Measurements from ENCODE around the gene PPP1R3D. TPM values are rescaled to one million over a fixed set of nuclear protein-coding genes. Genes with fewer than 3 reads are reported as not detected.
A peak's percentile ranks its signal among the peaks of the same experiment; 100 is the strongest.
"Not testable (repeated sequence)": the region's sequence is repeated elsewhere in the genome, so short reads cannot be mapped to it uniquely, and the experiment has no call there.

The PPP1R3D gene
- 1 to 10 TPM; 6.0 to 8.3 TPM for total RNA-seq
- long read RNA-seq, partial matches to known transcripts, result 0 of 1 reads
- long read RNA-seq, other reads (novel, unspliced or antisense), result 0 of 1 reads

GRCh38 chr20:59940129-59940955 is at the start of gene PPP1R3D, which contains the start of gene FAM217B:
Gene PPP1R3D, minus strand, starts transcription at chr20:59940305. Its CDS starts 374 bp downstream, at chr20:59939931.
Gene FAM217B, plus strand, starts transcription at chr20:59940389. Its CDS starts 3,555 bp downstream, at chr20:59943944.
- DNase-seq (peak; percentile 98), ATAC-seq (peak; percentile 96 to 98)
- intact Hi-C loops (cut with DNase I), result no loop called here

DNA sequence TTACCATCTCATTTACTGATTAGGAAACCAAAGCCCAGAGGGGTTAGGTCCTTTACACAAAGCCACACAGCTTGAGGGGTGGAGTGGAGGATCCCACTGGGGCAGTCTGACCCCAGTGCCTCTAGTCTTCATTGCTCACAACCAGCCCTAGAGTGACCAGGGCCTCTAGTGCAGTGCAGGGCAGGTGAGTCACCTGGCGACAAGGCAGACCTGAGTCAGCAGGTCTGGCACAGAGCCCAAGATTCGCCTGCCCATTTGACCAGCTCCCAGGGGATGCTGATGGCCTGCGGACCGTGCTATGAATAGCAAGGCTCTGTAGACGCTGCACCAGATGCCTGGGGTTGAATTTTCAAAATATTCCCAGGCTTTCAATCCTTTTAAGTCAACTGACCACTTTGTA is 48.0 kb upstream of the PPP1R3D start:
- DNase-seq, result no peak
- intact Hi-C loops (cut with DNase I), result no loop called here
- ATAC-seq, result peak in 1 of 2 donors; percentile 26

DNA sequence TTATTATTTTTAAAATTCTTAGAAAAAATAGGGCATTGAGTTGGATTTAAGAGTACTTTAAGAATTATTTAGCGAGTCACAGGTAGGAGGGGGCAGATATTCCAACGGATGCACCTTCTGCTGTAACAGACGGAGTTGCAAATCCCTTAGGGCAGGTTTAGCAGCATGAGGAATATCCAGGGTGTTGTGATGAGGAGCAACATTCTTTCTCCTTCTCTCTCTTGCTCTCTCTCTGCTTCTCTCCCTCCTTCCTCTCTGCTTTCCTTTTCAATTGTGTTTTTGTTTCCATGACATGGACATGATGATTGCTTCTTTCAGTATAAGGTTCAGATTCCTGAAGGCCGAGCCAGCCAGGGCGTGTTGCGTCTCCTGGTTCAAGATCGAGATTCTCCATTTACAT is 47.0 kb upstream of the PPP1R3D start:
- DNase-seq (no peak), ATAC-seq (no peak)
- intact Hi-C loops (cut with DNase I), result no loop called here

- peak; percentile 70 to 73 for ATAC-seq
- intact Hi-C loops (cut with DNase I), result no loop called here
- no peak for DNase-seq
These were observed 45.8 kb upstream of the PPP1R3D start for GRCh38 chr20:59985864-59986263.

DNA sequence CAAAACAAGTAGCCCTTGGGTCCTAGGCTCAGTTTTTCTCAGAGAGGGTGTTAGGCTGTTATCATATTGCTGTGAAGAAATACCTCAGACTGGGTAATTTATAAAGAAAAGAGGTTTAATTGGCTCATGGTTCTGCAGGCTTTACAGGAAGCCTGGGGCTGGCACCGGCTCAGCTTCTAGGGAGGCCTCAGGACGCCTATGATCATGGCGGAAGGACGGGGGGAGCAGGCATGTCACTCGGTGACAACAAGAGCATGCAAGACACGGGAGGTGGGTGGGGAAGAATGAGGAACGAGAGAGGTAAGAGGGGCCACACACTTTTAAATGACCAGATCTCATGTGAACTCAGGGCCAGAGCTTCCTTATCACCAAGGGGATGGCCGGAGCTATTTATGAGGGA is 45.1 kb upstream of the PPP1R3D start:
- ATAC-seq, result no peak
- intact Hi-C loops (cut with DNase I), result no loop called here
- DNase-seq, result no peak

GRCh38 chr20:59984541-59984940 is 44.4 kb upstream of the PPP1R3D start:
- ATAC-seq, result no peak
- intact Hi-C loops (cut with DNase I), result no loop called here
- DNase-seq, result no peak

DNA sequence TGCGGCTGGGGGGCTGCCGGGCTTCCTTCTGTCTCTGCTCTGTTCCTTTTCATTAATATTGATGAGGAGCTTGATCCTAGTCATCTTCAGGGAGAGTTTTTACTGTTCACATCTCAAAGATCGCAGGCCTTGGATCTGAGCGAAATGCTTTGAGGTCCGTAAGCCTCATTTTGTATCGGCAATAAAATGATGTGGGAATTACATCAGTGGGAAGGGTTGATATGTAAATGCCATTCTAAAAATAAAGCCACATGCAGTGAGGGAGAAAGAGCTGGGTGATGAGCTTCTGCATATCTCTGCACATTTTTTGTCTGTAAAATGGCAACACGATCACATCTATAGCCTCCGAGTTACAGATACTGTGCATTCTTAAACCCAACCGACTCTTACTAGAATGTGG is 43.0 kb upstream of the PPP1R3D start:
- no peak for ATAC-seq
- DNase-seq, result no peak
- intact Hi-C loops (cut with DNase I), result no loop called here

GRCh38 chr20:59977086-59977485 is 37.0 kb upstream of the PPP1R3D start:
- intact Hi-C loops (cut with DNase I), result no loop called here
- DNase-seq (no peak), ATAC-seq (no peak)

- ATAC-seq, result no peak
- no peak for DNase-seq
- intact Hi-C loops (cut with DNase I), result no loop called here
These were observed 36.2 kb upstream of the PPP1R3D start for GRCh38 chr20:59976156-59976782.

GRCh38 chr20:59972037-59972801 is 32.1 kb upstream of the PPP1R3D start:
- intact Hi-C loops (cut with DNase I), result no loop called here
- DNase-seq (no peak), ATAC-seq (no peak)

- intact Hi-C loops (cut with DNase I), result no loop called here
- ATAC-seq (no peak), DNase-seq (no peak)
These were observed 31.3 kb upstream of the PPP1R3D start for GRCh38 chr20:59971428-59971827.

DNA sequence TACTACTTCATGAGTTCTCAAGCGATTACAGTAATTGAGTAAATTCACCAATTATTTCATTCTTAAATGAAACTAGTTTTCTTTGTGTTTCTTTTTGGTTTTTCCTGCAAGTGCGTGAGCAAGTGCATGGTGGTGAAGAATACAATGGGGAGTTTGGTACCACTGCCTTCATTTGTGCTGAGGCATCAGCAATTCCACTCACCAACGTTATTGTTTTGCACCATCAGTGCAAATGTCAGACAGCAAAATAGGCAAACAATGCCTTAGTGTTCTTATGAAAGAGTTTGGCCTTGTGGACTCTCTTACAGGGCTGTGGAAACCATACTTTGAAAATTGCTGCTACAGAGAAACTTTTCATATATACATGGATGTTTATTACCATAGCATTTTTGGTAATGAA is 26.3 kb upstream of the PPP1R3D start:
- DNase-seq (no peak), ATAC-seq (no peak)
- intact Hi-C loops (cut with DNase I), result no loop called here

DNA sequence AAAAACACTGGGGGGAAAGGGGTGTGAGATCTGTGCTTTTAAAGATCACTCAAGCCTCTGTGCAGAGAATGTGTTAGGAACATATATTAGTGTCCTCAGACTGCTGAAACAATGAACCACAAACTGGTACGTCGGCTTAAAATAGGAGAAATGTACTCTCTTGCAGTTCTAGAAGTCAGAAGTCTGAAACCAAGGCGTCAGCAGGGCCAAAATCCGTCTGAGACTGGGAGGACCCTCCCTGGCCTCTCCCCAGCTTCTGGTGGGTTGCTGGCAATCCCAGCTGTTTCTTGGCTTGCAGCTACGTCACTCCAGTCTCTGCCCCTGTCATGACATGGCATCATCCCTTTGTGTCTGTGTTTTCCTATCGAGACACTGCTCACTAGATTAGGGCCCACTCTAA is 22.1 kb upstream of the PPP1R3D start:
- DNase-seq, result no peak
- intact Hi-C loops (cut with DNase I), result no loop called here
- ATAC-seq, result no peak

DNA sequence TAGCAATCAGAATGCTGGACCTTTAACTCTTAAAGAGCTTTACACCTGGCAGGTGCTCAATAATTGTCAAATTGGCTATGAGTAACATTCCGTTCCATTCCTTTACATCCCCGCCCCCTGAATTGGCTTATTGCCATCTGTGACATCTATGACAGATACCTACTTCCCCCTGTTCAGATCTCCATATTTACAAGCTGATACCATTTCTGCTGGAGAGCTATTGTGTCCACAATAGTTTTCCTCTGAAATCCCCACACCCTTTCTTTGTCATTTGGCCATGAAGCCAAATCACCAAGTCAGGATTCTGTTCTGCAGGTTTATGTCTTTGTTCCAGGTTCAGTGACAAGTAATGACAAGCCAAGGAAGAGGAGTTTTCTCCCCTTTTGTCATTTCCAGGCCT is 21.3 kb upstream of the PPP1R3D start:
- no peak for DNase-seq
- intact Hi-C loops (cut with DNase I), result no loop called here
- no peak for ATAC-seq

GRCh38 chr20:59958626-59959025 is 18.5 kb upstream of the PPP1R3D start:
- ATAC-seq (no peak), DNase-seq (no peak)
- intact Hi-C loops (cut with DNase I), result no loop called here

- DNase-seq (no peak), ATAC-seq (no peak)
- intact Hi-C loops (cut with DNase I), result no loop called here
These were observed 18.0 kb upstream of the PPP1R3D start, which contains the start of gene CDH26 for GRCh38 chr20:59958123-59958522. Gene CDH26, plus strand, starts transcription at chr20:59958423. Its CDS starts 304 bp downstream, at chr20:59958727.

DNA sequence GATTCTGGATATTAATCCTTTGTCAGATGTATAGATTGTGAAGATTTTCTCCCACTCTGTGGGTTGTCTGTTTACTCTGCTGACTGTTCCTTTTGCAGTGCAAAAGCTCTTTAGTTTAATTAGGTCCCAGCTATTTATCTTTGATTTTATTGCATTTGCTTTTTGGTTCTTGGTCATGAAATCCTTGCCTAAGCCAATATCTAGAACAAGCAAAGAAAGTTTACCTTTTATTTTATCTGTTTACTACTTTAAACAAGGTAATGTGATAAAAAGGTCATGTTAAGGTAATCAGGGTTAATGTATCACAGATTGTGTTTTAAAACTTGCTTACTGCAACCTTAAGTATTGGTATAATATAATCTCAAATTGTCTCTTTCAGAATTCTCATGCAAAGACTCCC is 17.5 kb upstream of the PPP1R3D start:
- intact Hi-C loops (cut with DNase I); DNase-seq; ATAC-seq: not testable (repeated sequence)

GRCh38 chr20:59955131-59955796 is 15.2 kb upstream of the PPP1R3D start:
- DNase-seq (no peak), ATAC-seq (no peak)
- intact Hi-C loops (cut with DNase I), result no loop called here

GRCh38 chr20:59954718-59955117 is 14.6 kb upstream of the PPP1R3D start:
- intact Hi-C loops (cut with DNase I), result no loop called here
- ATAC-seq (no peak), DNase-seq (no peak)

Data from left cardiac atrium (tissue), 4 donors.